ENCODE measurements around the gene TET1. TPM values are rescaled to one million over a fixed set of nuclear protein-coding genes. Genes with fewer than 3 reads are reported as not detected.
"Not testable (repeated sequence)": the region's sequence is repeated elsewhere in the genome, so short reads cannot be mapped to it uniquely, and the experiment has no call there.

Gene TET1
- total RNA-seq, 2 experiments from 2014 or later = 3.0 to 3.7 TPM

DNA sequence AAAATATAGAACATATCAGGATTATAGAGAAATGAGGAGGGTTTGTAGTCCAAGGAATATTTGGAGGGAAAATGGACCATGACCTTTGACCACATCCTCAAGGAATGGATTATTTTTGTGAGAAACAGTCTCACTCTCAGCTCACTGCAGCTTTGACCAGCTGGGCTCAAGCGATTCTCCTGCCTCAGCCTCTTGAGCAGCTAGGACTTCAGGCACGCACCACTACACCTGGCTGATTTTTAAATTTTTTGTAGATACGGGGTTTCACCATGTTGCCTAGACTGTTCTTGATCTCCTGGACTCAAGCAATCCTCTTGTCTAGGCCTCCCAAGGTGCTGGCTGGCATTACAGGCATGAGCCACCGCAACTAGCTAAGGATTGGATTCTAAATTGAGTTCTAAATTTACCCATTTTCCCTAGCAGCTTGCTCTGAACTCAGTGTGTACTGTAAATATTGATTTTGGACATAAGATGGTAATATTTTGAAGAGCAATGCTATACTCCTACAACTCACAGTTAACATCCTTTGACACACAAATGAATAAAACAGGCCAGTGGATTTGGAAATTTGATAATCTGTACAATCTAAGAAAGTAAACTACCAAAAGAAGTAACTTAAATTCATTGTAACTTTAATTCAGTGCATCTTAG lies 73.8 kb downstream of the TET1 start:
- Mint-ChIP-seq H3K9me3 (no peaks in the 10 kb centered on the region), H3K4me3 (no peak overlapping the region), H3K36me3 (ENCODE audit: low read depth) (peaks cover 2% of the 10 kb centered on the region), H3K4me1 (peaks cover 1% of the 10 kb centered on the region), H3K27me3 (no peaks in the 10 kb centered on the region), H3K27ac (no peak overlapping the region)
- DNase-seq = no peak
- ChIA-PET POLR2A (no interaction called here), CTCF (interaction anchor here (0.6 kb wide), 1 partner anchor 126 kb away, joined by 4 read pairs; no protein-coding TSS in a partner anchor)

DNA sequence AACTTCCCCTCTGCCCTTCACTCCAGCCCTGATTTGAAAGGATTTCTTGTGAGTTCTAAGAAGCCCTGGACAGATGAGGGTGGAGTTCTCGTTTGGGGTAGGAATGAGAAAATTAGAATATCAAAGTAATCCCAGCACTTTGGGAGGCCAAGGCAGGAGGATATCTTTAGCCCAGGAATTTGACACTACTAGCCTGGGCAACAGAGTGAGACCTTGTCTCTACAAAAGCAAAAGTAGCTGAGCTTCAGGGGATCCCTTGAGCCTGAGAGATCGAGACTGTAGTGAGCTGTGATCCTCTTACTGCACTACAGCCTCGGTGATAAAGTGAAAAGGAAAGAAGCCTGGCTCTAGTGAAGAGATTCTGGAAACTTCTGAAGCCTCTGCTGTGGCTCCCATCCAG lies 76.2 kb downstream of the TET1 start:
- H3K9me3 Mint-ChIP-seq = no peaks in the 10 kb centered on the region
- no peaks in the 10 kb centered on the region for H3K36me3 Mint-ChIP-seq (ENCODE audit: low read depth)
- H3K27me3 Mint-ChIP-seq = no peaks in the 10 kb centered on the region
- ChIA-PET CTCF (interaction anchor here (0.8 to 1.6 kb wide), 2 partner anchors 20 to 85 kb away, joined by 3 to 5 read pairs; no protein-coding TSS in a partner anchor), POLR2A (no interaction called here)
- no peak overlapping the region for H3K4me3 Mint-ChIP-seq
- no peaks in the 10 kb centered on the region for H3K4me1 Mint-ChIP-seq
- no peak for DNase-seq
- no peak overlapping the region for H3K27ac Mint-ChIP-seq

DNA sequence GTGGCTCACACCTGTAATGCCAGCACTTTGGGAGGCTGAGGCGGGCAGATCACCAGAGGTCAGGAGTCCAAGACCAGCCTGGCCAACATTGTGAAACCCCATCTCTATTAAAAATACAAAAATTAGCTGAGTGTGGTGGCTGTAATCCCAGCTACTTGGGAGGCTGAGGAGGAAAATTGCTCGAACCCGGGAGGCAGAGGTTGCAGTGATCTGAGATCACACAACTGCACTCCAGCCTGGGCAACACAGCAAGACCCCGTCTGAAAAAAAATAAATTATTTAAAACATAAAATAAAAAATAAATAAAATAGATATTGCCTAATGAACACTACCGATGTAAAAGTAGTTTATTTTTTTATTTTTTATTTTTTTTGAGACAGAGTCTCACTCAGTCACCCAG lies 83.4 kb downstream of the TET1 start:
- CTCF ChIA-PET = interaction anchor here (1.3 kb wide), 1 partner anchor 237 kb away, joined by 4 read pairs; the partner anchor contains the start of gene RUFY2
- H3K4me1 Mint-ChIP-seq, H3K4me3 Mint-ChIP-seq, H3K9me3 Mint-ChIP-seq, H3K27me3 Mint-ChIP-seq, POLR2A ChIA-PET, H3K27ac Mint-ChIP-seq, DNase-seq: not testable (repeated sequence)
- H3K36me3 Mint-ChIP-seq (ENCODE audit: low read depth) = peaks cover 15% of the 10 kb centered on the region

DNA sequence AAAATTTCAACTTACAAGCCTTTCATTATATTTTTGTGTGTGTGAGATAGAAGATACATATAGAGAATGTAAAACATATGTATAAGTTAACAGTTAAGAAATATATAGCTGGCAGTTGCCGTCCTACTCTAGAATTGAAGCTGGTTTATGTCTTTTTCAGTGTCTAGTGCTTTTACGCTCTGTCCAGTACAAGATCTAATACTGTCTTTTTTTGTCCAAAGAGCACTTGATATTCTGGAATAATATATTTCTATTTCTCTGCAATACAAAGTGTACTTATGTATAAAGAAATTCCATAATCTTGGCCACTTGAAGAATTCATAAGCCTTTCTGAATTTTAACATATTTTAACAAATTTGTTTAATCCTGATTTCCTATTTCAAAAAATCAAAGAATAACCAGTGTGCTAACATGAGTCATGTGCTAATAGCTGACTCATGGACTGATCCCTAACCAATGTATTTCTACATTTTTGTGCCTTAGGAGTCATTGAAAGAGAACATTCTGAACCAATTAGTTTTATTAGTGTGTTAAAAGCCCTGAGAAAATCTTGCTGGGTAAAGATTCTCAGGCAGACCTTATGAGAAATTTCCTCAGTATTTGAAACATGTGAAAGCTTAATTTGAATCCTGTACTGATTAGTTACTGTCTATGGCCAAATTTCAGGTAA lies 87.7 kb downstream of the TET1 start:
- DNase-seq = no peak
- POLR2A ChIA-PET = no interaction called here
- peaks cover 15% of the 10 kb centered on the region for H3K36me3 Mint-ChIP-seq (ENCODE audit: low read depth)
- no peaks in the 10 kb centered on the region for H3K4me1 Mint-ChIP-seq
- CTCF ChIA-PET = interaction anchor here (0.6 kb wide), 1 partner anchor 356 kb away, joined by 3 read pairs; no protein-coding TSS in a partner anchor
- no peaks in the 10 kb centered on the region for H3K27me3 Mint-ChIP-seq
- H3K27ac Mint-ChIP-seq = no peak overlapping the region
- no peak overlapping the region for H3K4me3 Mint-ChIP-seq
- no peaks in the 10 kb centered on the region for H3K9me3 Mint-ChIP-seq

DNA sequence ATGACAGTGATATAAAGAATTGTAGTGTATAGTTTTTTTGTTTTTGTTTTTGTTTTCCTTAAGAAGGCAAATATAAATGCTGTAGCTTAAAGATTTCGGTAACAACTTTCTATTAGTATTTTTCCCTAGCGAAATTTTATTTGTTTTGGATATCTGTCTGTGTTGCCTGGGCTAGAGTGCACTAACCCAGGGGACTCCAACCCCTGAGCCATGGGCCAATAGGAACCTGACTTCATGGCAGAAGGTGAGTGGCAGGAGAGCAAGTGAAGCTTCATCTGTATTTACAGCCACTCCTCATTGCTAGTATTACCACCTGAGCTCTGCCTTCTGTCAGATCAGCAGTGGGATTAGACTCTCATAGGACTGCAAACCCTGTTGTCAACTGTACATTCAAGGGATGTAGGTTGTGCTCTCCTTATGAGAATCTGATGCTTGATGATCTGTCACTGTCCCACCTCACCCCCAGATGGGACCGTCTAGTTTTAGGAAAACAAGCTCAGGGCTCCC lies 95.5 kb downstream of the TET1 start:
- ChIA-PET POLR2A (no interaction called here), CTCF (interaction anchor here (1.1 to 1.2 kb wide), 2 partner anchors 8 to 19 kb away, joined by 4 to 5 read pairs; no protein-coding TSS in a partner anchor)
- no peaks in the 10 kb centered on the region for H3K9me3 Mint-ChIP-seq
- H3K4me1 Mint-ChIP-seq = no peaks in the 10 kb centered on the region
- no peaks in the 10 kb centered on the region for H3K27me3 Mint-ChIP-seq
- H3K27ac Mint-ChIP-seq = no peak overlapping the region
- H3K4me3 Mint-ChIP-seq = no peak overlapping the region
- no peak for DNase-seq
- H3K36me3 Mint-ChIP-seq (ENCODE audit: low read depth) = no peaks in the 10 kb centered on the region

DNA sequence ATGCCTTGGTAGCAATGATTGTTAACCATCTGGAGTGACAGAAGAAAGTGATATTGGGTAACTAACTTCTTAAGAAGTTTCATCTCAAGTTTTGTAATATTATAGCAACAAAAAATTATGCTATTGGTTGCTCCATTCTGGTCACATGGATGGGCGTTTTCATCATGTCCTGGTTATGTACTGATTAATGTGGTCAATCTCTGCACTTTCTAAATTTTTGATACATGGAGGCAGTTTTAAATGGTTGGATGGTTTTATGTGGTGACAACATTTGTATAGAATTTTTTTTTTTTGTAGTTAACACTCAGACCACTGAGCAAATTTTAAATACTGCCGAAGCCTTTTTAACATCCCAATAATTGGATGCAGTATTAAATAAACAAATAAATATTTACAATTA lies 105.7 kb downstream of the TET1 start:
- H3K9me3 Mint-ChIP-seq = no peaks in the 10 kb centered on the region
- H3K36me3 Mint-ChIP-seq (ENCODE audit: low read depth) = peaks cover 6% of the 10 kb centered on the region
- CTCF ChIA-PET = no interaction called here
- H3K27me3 Mint-ChIP-seq = no peaks in the 10 kb centered on the region
- no peak overlapping the region for H3K27ac Mint-ChIP-seq
- no peak overlapping the region for H3K4me3 Mint-ChIP-seq
- POLR2A ChIA-PET = no interaction called here
- no peak for DNase-seq
- no peaks in the 10 kb centered on the region for H3K4me1 Mint-ChIP-seq

GRCh38 chr10:68666280-68666760 lies 106.2 kb downstream of the TET1 start:
- Mint-ChIP-seq H3K4me3 (no peak overlapping the region), H3K27ac (no peak overlapping the region), H3K4me1 (no peaks in the 10 kb centered on the region), H3K36me3 (ENCODE audit: low read depth) (peaks cover 6% of the 10 kb centered on the region), H3K9me3 (no peaks in the 10 kb centered on the region), H3K27me3 (no peaks in the 10 kb centered on the region)
- POLR2A ChIA-PET = no interaction called here
- CTCF ChIA-PET = no interaction called here
- DNase-seq = no peak

DNA sequence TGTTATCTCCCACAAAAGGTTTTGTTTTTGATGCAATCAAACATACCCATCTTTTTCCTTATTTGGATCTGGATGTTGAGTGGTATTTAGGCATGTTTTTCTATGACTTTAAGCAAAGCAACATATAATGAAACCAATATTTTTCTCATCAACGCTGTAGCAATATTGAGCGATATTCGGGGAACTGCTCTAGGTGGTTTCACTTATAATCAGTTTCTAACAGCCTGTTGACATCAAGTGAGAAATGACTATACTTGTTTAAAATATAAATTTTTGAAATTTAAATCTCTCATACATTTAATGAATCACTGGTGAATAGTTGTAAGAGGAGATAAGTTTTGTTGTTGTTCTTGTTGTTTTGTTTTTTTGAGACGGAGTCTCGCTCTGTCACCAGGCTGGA lies 108.1 kb downstream of the TET1 start:
- ChIA-PET POLR2A (no interaction called here), CTCF (no interaction called here)
- H3K9me3 Mint-ChIP-seq = no peaks in the 10 kb centered on the region
- DNase-seq = no peak
- H3K4me3 Mint-ChIP-seq = no peak overlapping the region
- no peaks in the 10 kb centered on the region for H3K27me3 Mint-ChIP-seq
- peaks cover 8% of the 10 kb centered on the region for H3K36me3 Mint-ChIP-seq (ENCODE audit: low read depth)
- no peaks in the 10 kb centered on the region for H3K4me1 Mint-ChIP-seq
- no peak overlapping the region for H3K27ac Mint-ChIP-seq

GRCh38 chr10:68668972-68669371 lies 108.8 kb downstream of the TET1 start:
- ChIA-PET POLR2A (no interaction called here), CTCF (no interaction called here)
- Mint-ChIP-seq H3K27ac (no peak overlapping the region), H3K27me3 (no peaks in the 10 kb centered on the region), H3K4me1 (no peaks in the 10 kb centered on the region), H3K4me3 (no peak overlapping the region), H3K36me3 (ENCODE audit: low read depth) (peaks cover 9% of the 10 kb centered on the region), H3K9me3 (no peaks in the 10 kb centered on the region)
- no peak for DNase-seq

- ChIA-PET POLR2A (no interaction called here), CTCF (no interaction called here)
- H3K4me1 Mint-ChIP-seq = peaks cover 1% of the 10 kb centered on the region
- no peak for DNase-seq
- no peaks in the 10 kb centered on the region for H3K27me3 Mint-ChIP-seq
- no peak overlapping the region for H3K4me3 Mint-ChIP-seq
- H3K9me3 Mint-ChIP-seq = no peaks in the 10 kb centered on the region
- H3K27ac Mint-ChIP-seq = peak overlapping the region; percentile 32
- peaks cover 17% of the 10 kb centered on the region for H3K36me3 Mint-ChIP-seq (ENCODE audit: low read depth)
These were observed 124.3 kb downstream of the TET1 start for GRCh38 chr10:68684413-68684812.

- Mint-ChIP-seq H3K4me1 (no peaks in the 10 kb centered on the region), H3K9me3 (no peaks in the 10 kb centered on the region), H3K4me3 (no peak overlapping the region), H3K27ac (no peak overlapping the region), H3K36me3 (ENCODE audit: low read depth) (peaks cover 2% of the 10 kb centered on the region), H3K27me3 (no peaks in the 10 kb centered on the region)
- CTCF ChIA-PET = interaction anchor here (0.6 to 1.7 kb wide), 5 partner anchors 12 to 147 kb away, joined by 3 to 6 read pairs (median 3); no protein-coding TSS in a partner anchor
- DNase-seq = no peak
- POLR2A ChIA-PET = no interaction called here
These were observed 135.9 kb downstream of the TET1 start for GRCh38 chr10:68696018-68696417.

GRCh38 chr10:68697106-68697505 lies 137.0 kb downstream of the TET1 start:
- no peak for DNase-seq
- Mint-ChIP-seq H3K4me3 (no peak overlapping the region), H3K27ac (no peak overlapping the region), H3K36me3 (ENCODE audit: low read depth) (no peaks in the 10 kb centered on the region), H3K4me1 (no peaks in the 10 kb centered on the region), H3K27me3 (peaks cover 1% of the 10 kb centered on the region), H3K9me3 (no peaks in the 10 kb centered on the region)
- POLR2A ChIA-PET = interaction anchor here (0.5 kb wide), 1 partner anchor 40 kb away, joined by 10 read pairs; no protein-coding TSS in a partner anchor
- CTCF ChIA-PET = interaction anchor here (0.6 to 1.6 kb wide), 3 partner anchors 10 to 21 kb away, joined by 3 to 6 read pairs (median 3); no protein-coding TSS in a partner anchor

GRCh38 chr10:68700197-68700596 lies 140.1 kb downstream of the TET1 start:
- Mint-ChIP-seq H3K9me3 (no peaks in the 10 kb centered on the region), H3K27me3 (peaks cover 1% of the 10 kb centered on the region)
- CTCF ChIA-PET = no interaction called here

More at GRCh38 chr10:68700197-68700596, 140.1 kb downstream of the TET1 start:
- Mint-ChIP-seq H3K4me1 (no peaks in the 10 kb centered on the region), H3K36me3 (ENCODE audit: low read depth) (no peaks in the 10 kb centered on the region), H3K27ac (no peak overlapping the region), H3K4me3 (no peak overlapping the region)
- POLR2A ChIA-PET = no interaction called here
- no peak for DNase-seq
